Astrocyte of the spinal cord (primary cell): ENCODE results near the gene DENND1B.

Source experiments
- DNase-seq: peaks from one replicate; pipeline ENCODE4 v3.0.0; 2011; ENCODE audit warnings: low read depth, low spot score
- H3K4me3 ChIP-seq: 2 replicates; pipeline ENCODE4 v1.5.1; 2011; ENCODE audit warnings: low read depth, mild to moderate bottlenecking, low read length, moderate library complexity
- in situ Hi-C: cut with HindIII; loops from 2 replicates; pipeline ENCODE4 v1.10.0; 2017; ENCODE audit warnings: low sequenced_read_pairs
- TF ChIP-seq, protein P1 (sequence below): IDR thresholded peaks from 2 replicates; pipeline ENCODE4 v1.5.1; 2012; ENCODE audit warnings: low read depth, mild to moderate bottlenecking, low read length, inconsistent platforms

Gene DENND1B

DNA sequence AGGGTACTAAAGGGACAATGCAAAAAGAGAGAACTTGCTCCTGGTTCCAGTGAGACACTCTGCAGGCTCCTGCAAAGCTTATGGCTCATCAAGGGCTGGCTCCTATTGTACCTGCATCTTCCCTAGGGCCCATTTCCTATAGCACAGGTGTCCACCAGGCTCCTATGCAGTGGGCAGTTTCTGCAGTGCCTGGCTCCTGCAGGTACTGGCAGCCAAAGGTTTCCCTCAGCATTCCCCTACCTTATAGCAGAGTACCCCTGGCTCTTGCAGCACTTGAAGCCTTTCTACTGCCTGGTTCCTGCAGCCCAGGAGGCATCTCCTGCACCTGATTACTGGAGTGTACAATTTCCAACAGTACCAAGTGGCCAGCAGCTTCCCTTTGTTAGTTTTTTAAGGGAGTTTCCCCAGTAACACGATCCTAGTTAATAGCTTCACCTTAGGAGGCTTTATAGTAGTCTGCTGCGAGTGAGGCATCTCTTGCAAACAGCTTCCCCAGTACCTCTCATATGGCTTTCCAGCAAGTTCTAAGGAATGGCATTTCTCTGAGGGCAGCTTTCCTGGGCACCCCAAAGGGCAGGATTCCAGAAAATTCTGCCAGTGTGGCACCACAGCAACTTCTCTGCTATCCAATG lies 141.7 kb downstream of the DENND1B start:
- H3K4me3 ChIP-seq: no peak overlapping the region
- TF ChIP-seq, protein P1, sequence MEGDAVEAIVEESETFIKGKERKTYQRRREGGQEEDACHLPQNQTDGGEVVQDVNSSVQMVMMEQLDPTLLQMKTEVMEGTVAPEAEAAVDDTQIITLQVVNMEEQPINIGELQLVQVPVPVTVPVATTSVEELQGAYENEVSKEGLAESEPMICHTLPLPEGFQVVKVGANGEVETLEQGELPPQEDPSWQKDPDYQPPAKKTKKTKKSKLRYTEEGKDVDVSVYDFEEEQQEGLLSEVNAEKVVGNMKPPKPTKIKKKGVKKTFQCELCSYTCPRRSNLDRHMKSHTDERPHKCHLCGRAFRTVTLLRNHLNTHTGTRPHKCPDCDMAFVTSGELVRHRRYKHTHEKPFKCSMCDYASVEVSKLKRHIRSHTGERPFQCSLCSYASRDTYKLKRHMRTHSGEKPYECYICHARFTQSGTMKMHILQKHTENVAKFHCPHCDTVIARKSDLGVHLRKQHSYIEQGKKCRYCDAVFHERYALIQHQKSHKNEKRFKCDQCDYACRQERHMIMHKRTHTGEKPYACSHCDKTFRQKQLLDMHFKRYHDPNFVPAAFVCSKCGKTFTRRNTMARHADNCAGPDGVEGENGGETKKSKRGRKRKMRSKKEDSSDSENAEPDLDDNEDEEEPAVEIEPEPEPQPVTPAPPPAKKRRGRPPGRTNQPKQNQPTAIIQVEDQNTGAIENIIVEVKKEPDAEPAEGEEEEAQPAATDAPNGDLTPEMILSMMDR: no peak
- no peak for DNase-seq
- in situ Hi-C loops: no loop called here

DNA sequence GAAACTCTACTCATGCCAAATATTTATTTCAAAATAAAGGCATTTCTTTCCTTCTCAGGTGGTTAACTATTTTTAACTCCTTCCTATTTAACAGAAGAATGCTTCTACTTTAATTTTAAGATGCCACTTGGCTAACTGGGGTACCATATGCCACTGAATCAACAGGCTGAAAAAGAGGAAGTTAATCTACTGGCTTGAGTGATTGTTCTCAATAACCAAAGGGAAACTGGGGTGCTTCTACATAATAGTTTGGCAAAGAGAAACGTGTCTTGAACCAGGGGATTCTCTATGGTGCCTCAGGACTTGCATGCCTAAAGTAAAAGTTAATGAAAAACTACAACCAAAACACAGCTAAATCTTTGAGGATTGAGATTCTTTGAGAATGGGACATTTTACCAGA lies 142.6 kb downstream of the DENND1B start:
- TF ChIP-seq, protein P1: no peak
- in situ Hi-C loops: no loop called here
- no peak overlapping the region for H3K4me3 ChIP-seq
- DNase-seq: no peak

DNA sequence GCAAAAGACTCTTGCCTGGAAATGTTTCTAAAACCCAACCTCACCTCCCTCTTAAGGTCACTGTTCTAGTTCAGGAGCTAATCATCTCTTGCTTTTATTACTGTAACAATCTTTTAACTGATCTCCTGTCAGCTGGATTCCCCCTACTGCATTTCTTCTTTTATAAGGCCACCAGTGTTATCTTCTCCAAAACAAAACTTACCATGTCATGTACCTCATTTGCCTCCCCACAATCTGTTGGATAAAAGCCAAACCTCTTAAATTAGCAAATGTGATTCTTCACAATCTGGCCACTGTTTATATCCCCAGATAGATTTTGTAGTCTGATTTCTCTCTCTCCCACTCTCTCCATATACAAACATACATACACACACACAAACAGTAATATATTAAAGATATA lies 143.3 kb downstream of the DENND1B start:
- in situ Hi-C loops: no loop called here
- H3K4me3 ChIP-seq: no peak overlapping the region
- no peak for DNase-seq
- TF ChIP-seq, protein P1: no peak

DNA sequence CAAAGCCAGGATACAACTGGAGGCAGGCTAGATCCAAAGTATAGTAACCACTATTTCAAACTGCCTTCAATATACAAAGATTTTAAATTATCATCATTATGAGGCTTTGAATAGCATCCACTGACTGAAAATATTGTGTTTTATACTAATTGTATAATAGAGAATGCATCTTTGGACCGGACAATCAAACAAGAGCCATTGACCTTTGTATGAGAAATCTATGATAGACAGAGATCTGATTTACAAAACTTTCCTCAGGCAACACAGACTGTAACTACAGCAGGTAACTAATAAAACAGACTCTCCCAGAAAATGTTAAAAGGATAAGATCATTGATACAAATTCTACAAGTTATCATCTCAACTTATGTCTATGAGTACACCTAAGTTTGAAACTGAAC lies 152.9 kb downstream of the DENND1B start:
- in situ Hi-C loops: no loop called here
- no peak overlapping the region for H3K4me3 ChIP-seq
- no peak for DNase-seq
- TF ChIP-seq, protein P1: no peak

DNA sequence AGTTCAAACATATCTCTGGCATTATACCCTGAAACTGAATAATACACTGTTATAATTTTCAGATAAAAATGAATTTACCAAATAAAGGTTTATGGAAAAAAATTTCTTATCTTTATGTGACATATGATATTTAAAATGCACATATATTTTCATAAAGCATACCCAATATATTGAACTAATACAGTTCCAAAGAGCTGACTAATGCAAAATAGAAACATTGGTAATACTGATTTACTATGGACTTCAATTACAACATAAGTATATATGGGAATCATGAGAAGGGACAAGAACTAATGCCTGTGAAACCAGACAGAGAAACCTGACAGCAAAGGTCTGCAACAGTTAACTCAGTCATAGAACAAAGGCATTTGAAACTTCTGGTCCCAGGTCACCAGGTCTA lies 153.5 kb downstream of the DENND1B start:
- no peak overlapping the region for H3K4me3 ChIP-seq
- in situ Hi-C loops: no loop called here
- DNase-seq: no peak
- TF ChIP-seq, protein P1: no peak

DNA sequence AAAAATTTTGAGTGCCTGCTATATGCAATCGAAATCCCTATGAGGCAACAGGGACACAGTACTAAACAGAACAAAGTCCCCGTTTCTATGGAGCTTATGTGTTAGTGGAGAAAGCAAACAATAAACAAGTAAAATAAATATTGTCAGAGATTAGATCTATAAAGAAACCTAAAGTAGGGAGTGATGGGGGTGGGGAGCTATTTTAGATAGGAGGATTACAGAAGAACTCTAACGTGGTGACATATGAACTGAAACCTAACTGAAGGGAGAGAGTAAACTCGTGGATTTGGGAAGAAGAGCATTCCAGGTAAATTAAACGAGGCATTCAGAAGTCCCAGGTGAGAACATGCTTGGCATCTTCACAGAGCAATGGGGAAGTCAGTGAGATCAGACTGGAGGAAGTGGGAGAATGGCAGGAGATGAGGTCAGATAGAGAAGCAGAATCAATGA lies 154.5 kb downstream of the DENND1B start:
- TF ChIP-seq, protein P1: no peak
- in situ Hi-C loops: no loop called here

More for the DNA sequence above, 154.5 kb downstream of the DENND1B start:
- no peak overlapping the region for H3K4me3 ChIP-seq
- DNase-seq: no peak
